ENCODE results near the gene ARFGAP3. TPM values are rescaled to one million over a fixed set of nuclear protein-coding genes. Genes with fewer than 3 reads are reported as not detected.
A peak's percentile ranks its signal among the peaks of the same experiment; 100 is the strongest.

Gene ARFGAP3
- total RNA-seq, 1 donor from 2014 or later: 57.3 TPM

DNA sequence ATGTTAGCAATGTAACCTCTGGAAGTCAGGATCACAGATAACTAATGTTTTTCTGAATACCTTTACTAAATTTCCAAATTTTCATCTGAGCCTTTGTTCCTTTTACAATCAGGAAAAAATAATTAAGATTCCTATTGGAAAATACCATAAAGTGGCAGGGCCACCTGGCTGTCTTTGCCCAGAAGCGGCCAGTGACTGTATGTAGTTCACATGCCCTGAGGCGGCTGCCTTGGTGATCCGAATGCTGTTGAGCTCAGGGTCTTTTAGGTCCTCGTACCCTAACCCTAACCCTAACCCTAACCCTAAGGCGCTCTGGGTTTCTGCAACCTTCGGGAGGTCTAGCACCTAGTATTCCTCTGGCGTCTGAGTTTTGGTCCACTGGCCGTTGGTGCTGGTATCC lies 8.5 kb upstream of the ARFGAP3 start:
- DNase-seq (ENCODE audit: low spot score): no peak

DNA sequence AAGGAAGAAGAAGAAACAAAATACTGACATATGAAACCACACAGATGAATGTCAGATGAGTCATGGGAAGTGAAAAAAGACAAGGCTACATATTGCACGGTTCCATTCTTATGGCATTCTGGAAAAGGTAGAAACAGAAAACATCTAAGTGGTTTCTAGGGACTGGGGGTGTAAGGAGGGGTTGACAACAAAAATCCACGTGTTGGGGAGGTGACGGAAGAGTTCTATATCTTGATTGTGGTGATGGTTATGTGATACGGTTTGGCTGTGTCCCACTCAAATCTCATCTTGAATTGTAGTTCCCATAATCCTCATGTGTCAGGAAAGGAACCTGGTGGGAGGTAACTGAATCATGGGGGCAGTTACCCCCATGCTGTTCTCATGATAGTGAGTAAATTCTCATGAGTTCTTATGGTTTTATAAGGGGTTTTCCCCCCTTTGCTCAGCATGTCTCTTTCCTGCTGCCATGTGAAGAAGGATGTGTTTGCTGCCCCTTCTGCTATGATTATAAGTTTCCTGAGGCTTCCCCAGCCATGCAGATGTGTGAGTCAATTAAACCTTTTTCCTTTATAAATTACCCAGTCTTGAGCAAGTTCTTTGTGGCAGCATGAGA lies 6.4 kb upstream of the ARFGAP3 start:
- DNase-seq (ENCODE audit: low spot score): no peak

DNA sequence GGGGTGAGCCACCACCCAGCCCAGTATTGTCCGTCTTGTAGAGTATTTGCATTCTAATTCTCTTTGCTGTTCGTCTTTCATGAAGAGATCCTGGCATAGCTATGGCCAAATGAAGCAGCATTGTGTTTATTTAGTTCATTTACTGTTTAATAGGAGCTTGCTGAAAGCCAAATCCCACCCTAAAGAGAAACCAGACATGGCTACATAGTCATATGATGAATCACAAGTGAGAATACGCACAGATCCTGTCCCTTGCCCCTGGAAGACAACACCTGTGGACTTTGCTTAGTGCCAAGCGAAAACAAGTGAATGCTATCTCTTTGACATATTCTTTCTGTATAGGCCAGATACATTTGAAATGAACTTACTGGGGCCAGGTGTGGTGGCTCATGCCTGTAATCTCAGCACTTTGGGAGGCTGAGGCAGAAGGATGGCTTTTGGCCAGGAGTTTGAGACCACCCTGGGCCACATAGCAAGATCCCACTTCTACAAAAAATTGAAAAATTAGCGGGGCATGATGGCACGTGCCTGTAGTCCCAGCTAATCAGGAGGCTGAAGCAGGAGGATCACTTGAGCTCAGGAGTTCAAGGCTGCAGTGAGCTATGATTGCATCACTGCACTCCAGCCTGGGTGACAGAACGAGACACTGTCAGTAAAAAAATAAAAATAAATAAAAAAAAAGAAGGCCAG lies 5.1 kb upstream of the ARFGAP3 start:
- DNase-seq (ENCODE audit: low spot score): no peak

DNA sequence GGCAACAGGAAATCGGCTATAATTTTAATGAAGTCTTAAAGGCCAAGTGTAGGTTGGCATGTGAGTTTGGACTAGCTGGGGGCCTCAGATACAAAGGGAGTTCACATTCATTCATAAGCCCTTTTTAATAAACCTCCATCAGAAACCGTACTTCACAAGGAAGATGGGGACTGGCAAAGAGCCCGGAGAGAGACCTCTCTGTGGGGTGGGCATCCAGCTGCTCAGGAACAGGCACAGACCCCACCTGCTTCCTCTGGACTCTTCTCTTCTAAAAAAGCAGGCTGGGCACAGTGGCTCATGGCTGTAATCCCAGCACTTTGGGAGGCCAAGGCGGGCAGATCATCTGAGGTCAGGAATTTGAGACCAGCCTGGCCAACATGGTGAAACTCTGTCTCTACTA lies 3.9 kb upstream of the ARFGAP3 start:
- no peak for DNase-seq (ENCODE audit: low spot score)

DNA sequence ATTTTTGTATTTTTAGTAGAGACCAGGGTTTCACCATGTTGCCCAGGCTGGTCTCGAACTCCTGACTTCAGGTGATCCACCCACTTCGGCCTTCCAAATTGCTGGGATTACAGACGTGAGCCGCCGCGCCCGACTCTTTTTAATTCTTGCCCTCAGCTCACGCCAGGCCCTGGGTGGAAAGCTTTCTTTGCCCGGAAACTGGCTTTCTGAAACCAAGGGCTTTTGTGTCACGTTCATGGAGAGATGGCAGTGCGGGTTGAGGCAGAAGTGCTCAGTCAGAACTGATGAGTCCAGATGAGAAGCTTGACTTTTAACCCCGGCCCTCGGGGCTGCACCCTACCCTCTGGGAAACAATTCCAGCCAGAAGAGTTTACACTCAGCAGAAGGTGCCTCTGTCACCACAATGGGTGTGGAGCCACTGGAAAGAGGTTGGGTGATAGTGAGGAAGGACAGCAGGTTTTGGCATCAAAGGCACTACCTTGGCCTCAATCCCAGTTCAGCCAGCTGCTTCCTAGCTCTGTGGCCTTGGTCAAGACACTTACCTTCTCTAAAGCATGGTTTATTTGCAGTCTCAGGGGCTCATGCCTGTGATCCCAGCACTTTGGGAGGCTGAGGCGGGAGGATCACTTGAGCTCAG lies 890 bp upstream of the ARFGAP3 start:
- no peak for DNase-seq (ENCODE audit: low spot score)

DNA sequence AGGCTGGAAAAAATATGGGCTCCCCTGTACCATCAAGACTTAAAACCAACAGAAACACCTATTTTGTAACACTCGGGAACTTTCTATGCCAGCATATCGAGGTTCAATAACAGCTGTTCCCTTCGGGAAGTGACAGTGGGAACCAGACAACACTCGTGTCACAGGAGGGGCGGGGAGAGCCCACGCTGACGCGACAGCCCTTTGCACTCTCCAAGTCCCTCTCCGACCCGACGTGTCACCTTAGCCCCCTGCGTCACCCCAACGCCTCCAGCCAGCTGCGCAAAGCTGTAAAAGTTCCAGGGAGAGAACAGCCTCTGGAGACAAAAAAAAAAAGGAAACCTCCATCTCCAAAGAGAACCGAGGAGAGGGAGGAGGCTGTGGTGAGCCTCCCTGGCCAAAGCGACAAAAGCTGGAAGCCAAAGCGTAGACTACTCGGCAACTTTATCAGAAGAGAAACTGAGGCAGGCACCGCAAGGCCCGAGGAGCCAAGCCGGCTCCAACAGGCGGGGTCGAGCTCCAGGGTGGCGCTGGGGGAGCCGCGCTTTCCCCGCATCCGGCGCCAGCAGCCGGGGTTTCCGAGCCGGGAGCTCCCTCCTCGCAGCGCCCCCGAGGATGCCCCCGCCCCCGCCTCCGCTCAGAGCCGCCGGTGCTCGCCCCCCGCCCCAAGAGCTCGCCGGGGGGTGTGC lies 751 bp downstream of the ARFGAP3 start:
- DNase-seq (ENCODE audit: low spot score): no peak

- no peak for DNase-seq (ENCODE audit: low spot score)
Measured at GRCh38 chr22:42855721-42856120, 1.4 kb downstream of the ARFGAP3 start.

- no peak for DNase-seq (ENCODE audit: low spot score)
Measured at GRCh38 chr22:42855211-42855610, 1.9 kb downstream of the ARFGAP3 start.

GRCh38 chr22:42848941-42849550 lies 8.0 kb downstream of the ARFGAP3 start:
- no peak for DNase-seq (ENCODE audit: low spot score)

DNA sequence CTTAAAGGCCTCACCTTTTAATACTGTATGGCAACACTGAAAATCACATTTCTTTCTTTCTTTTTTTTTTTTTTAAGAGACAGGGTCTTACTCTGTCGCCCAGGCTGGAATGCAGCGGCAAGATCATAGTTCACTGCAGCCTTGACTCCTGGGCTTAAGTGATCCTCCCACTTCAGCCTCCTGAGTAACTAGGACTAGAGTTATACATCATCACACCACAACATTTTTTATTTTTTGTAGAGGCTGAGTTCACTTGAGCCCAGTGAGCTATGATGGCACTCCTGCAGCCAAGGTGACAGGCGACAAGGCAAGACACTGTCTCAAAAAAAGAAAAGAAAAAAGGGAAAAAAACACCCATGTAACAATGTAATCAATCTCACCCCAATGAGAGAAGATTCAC lies 10.0 kb downstream of the ARFGAP3 start:
- no peak for DNase-seq (ENCODE audit: low spot score)

GRCh38 chr22:42844756-42845155 lies 12.3 kb downstream of the ARFGAP3 start:
- DNase-seq (ENCODE audit: low spot score): no peak

DNA sequence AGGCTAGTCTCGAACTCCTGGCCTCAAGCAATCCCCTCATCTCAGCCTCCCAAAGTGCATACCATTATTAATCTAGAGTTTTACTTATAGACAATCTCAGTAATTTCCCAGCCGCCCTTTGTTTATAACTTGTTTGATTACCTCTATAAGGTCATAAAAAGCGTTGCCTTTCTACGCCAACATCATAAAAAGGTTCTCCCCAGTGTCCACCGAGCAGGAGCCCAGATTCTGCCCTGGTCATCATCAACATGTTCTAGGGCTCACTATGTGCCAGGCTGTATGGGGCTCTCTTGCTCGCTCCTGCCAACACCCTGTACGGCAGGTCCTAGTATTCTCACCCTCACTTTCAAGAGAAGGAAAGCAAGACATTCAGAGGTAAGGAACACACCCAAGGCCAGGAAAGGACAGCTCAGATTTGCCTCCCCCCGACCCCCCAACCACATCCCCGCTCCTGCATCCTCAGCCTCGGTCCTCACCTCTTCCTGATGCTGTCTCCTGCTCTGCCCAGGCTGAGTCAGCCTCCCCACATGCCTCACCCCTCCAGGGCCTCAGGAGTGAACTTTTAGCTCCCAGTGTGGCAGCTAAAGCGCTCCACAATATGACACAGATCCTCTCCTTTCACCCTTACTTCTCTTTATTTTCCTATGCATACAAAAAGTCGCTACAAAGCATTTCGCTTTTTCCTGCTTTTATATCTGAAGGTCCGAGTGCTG lies 14.3 kb downstream of the ARFGAP3 start:
- DNase-seq (ENCODE audit: low spot score): peak; percentile 12

GRCh38 chr22:42841444-42841843 lies 15.6 kb downstream of the ARFGAP3 start:
- no peak for DNase-seq (ENCODE audit: low spot score)

DNA sequence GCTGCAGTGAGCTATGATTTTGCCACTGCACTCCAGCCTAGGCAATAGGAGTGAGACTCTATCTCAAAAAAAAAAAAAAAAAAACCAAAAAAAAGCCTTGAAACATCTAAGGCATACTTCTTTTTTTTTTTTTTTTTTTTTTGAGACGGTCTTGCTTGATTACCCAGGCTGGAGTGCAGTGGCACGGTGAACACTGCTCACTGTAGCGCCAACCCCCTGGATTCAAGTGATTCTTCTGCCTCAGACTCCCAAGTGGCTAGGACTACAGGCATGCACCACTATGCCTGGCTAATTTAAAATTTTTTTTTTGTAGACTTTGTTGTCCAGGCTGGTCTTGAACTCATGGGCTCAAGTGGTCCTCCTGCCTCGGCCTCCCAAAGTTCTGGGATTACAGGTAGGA lies 19.5 kb downstream of the ARFGAP3 start:
- DNase-seq (ENCODE audit: low spot score): peak; percentile 8

GRCh38 chr22:42836026-42836425 lies 21.0 kb downstream of the ARFGAP3 start:
- peak; percentile 62 for DNase-seq (ENCODE audit: low spot score)

- DNase-seq (ENCODE audit: low spot score): no peak
Measured at GRCh38 chr22:42834177-42834949, 22.7 kb downstream of the ARFGAP3 start.

DNA sequence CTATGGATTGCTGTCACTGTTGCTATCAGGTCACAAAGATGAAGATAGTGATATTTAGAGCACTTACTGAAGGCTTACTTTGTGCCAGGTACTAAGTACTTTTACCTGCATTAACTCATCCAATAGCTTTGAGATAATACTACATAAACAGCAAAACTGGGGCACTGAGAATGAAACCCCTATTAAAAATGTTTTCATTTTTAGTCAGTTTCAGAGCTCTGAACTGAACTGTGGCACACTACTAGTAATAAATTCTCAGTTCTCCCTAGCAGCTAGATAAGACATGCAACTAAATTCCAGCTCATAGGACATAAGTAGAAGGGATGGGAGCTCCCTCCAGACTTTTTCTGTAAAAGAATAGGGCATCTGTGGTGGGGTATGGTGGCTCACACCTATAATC lies 24.0 kb downstream of the ARFGAP3 start:
- DNase-seq (ENCODE audit: low spot score): no peak

DNA sequence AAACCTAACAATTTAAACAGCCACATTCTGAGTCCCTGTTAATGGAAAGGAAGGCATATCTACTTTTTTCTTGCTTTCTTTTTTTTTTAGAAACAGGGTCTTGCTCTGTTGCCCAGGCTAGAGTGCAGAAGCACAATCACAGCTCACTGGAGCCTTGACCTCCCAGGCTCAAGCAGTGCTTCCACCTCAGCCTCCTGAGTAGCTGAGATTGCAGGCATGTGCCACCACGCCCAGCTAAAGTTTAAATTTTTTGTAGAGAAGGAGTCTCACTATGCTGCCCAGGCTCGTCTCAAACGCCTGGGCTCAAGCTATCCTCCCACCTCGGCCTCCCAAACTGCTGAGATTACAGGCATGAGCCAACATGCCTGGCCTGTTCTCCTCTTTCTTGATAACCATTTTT lies 25.4 kb downstream of the ARFGAP3 start:
- DNase-seq (ENCODE audit: low spot score): peak; percentile 12

- peak; percentile 24 for DNase-seq (ENCODE audit: low spot score)
Measured at GRCh38 chr22:42830161-42830560, 26.9 kb downstream of the ARFGAP3 start.

DNA sequence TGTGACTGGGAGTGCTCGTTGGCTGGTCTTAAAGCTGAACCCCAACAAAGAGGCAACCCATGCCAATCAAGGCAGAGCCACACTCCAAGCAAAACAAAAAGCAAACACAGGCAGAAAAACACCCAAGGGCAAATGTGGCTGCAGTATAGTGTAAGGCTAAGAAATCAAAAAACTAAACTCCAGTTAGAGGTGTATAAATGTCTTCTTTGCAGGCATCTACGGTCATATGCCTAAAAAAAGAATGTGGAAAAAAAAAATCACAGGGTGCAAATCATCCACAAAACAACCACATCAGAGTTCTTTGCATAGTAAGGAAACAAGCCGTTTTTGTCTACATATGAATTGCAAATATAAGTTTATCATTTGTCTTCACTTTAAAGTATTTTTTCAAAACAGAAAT lies 27.8 kb downstream of the ARFGAP3 start:
- DNase-seq (ENCODE audit: low spot score): no peak

Data from mesenteric fat pad (tissue), 1 donor.